MCF 10A (cell line): ENCODE data around the gene RIIAD1. TPM values are rescaled to one million over a fixed set of nuclear protein-coding genes. Genes with fewer than 3 reads are reported as not detected.

Source experiments
- BruUV-seq: library from RNA; stranded (reverse); fragments of 400-500 nt; replicated peaks from 2 replicates; lab custom pipeline; 2021; lab: Mats Ljungman, UMichigan
- CTCF ChIA-PET: fragments of 300-600 bp; sonication (Branson Sonifier 250); formaldehyde crosslinking; extraction: SDS; loops from one replicate; lab custom pipeline; 2021; ENCODE audit warnings: antibody characterized with exemption, inconsistent platforms; lab: Yijun Ruan, JAX
- POLR2A ChIA-PET: fragments of 300-600, 350-650 bp; sonication (Branson Sonifier 250); formaldehyde crosslinking; extraction: SDS; loops from one replicate; lab custom pipeline; 2020; ENCODE audit warnings: antibody characterized with exemption, inconsistent platforms; lab: Yijun Ruan, JAX
- DNase-seq: peaks from one replicate; pipeline ENCODE4 v3.0.0-alpha.2; 2018; ENCODE audit not compliant: unreplicated experiment
- H3K27ac Mint-ChIP-seq: one replicate; pipeline ENCODE4 v1.8.0; 2022; ENCODE audit warnings: mild to moderate bottlenecking, low read depth, mixed read lengths; ENCODE audit not compliant: unreplicated experiment
- H3K27me3 Mint-ChIP-seq: one replicate; pipeline ENCODE4 v1.8.0; 2022; ENCODE audit warnings: mixed read lengths; ENCODE audit not compliant: insufficient read depth, unreplicated experiment
- H3K36me3 Mint-ChIP-seq: one replicate; pipeline ENCODE4 v1.8.0; 2022; ENCODE audit warnings: mild to moderate bottlenecking, moderate library complexity, mixed read lengths; ENCODE audit not compliant: insufficient read depth, unreplicated experiment
- H3K4me1 Mint-ChIP-seq: one replicate; pipeline ENCODE4 v1.8.0; 2022; ENCODE audit warnings: mixed read lengths; ENCODE audit not compliant: insufficient read depth, unreplicated experiment
- H3K4me3 Mint-ChIP-seq: one replicate; pipeline ENCODE4 v1.8.0; 2022; ENCODE audit warnings: mild to moderate bottlenecking, moderate library complexity, mixed read lengths; ENCODE audit not compliant: unreplicated experiment
- H3K9me3 Mint-ChIP-seq: one replicate; pipeline ENCODE4 v1.8.0; 2022; ENCODE audit warnings: mixed read lengths; ENCODE audit not compliant: unreplicated experiment
- intact Hi-C: fragments of 100-400 bp; cut with micrococcal nuclease; formaldehyde crosslinking; loops from 2 replicates; pipeline ENCODE4 v1.14.1; 2022
- total RNA-seq: library from RNA; stranded (reverse); gene quantifications from 2 replicates; pipeline ENCODE4 v1.2.3, GENCODE V29; 2022
- TF ChIP-seq, protein P1 (sequence below): fragments of 200-600 bp; IDR thresholded peaks from one replicate; pipeline ENCODE4 v1.8.0; 2022; ENCODE audit warnings: antibody characterized with exemption, mild to moderate bottlenecking; ENCODE audit not compliant: unreplicated experiment

The RIIAD1 gene
- total RNA-seq, 1 experiment from 2014 or later: not detected

DNA sequence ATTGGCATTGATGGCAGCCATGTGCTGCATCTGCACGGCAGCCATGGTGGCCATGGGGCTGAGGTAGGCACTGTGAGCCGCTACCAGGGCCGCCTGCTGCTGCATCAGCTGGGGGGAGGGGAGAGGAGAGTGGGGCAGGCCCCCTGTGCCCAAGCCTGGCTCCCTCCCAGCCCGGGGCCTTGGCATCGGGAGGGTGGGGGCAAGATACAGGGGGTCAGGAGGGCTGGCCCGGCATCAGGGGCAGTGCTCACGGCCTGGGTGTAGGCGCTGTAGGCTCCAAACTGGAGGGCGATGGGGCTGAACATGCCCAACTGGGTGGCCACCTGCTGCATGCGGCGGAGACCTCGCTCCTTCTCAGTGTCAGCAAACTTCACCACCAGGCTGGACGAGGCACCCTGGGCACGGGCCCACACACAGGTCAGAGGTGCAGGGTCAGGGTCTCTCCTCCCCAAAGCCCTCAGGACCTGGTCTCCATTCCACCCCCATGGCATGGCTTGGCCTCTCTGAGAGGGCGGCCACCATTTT, 13.7 kb upstream of the RIIAD1 start:
- POLR2A ChIA-PET: interaction anchor here (0.6 kb wide), 1 partner anchor 234 kb away, joined by 3 read pairs; no protein-coding TSS in a partner anchor
- CTCF ChIA-PET: interaction anchor here (1.6 kb wide), 1 partner anchor 27 kb away, joined by 5 read pairs; no protein-coding TSS in a partner anchor
- intact Hi-C loops: no loop called here
- no TSS peak for BruUV-seq
- TF ChIP-seq, protein P1, sequence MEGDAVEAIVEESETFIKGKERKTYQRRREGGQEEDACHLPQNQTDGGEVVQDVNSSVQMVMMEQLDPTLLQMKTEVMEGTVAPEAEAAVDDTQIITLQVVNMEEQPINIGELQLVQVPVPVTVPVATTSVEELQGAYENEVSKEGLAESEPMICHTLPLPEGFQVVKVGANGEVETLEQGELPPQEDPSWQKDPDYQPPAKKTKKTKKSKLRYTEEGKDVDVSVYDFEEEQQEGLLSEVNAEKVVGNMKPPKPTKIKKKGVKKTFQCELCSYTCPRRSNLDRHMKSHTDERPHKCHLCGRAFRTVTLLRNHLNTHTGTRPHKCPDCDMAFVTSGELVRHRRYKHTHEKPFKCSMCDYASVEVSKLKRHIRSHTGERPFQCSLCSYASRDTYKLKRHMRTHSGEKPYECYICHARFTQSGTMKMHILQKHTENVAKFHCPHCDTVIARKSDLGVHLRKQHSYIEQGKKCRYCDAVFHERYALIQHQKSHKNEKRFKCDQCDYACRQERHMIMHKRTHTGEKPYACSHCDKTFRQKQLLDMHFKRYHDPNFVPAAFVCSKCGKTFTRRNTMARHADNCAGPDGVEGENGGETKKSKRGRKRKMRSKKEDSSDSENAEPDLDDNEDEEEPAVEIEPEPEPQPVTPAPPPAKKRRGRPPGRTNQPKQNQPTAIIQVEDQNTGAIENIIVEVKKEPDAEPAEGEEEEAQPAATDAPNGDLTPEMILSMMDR: no peak
- H3K4me1 Mint-ChIP-seq: peaks cover 6% of the 10 kb centered on the region
- DNase-seq: no peak
- H3K27me3 Mint-ChIP-seq: no peaks in the 10 kb centered on the region
- peaks cover 4% of the 10 kb centered on the region for H3K36me3 Mint-ChIP-seq
- H3K9me3 Mint-ChIP-seq: no peaks in the 10 kb centered on the region
- no peak overlapping the region for H3K27ac Mint-ChIP-seq
- no peak overlapping the region for H3K4me3 Mint-ChIP-seq

GRCh38 chr1:151708891-151709290, 12.4 kb upstream of the RIIAD1 start:
- Mint-ChIP-seq H3K36me3 (peaks cover 4% of the 10 kb centered on the region), H3K4me1 (peaks cover 12% of the 10 kb centered on the region), H3K27ac (no peak overlapping the region), H3K9me3 (no peaks in the 10 kb centered on the region), H3K4me3 (no peak overlapping the region), H3K27me3 (no peaks in the 10 kb centered on the region)
- TF ChIP-seq, protein P1: no peak
- no TSS peak for BruUV-seq
- DNase-seq: no peak
- CTCF ChIA-PET: interaction anchor here (1.6 kb wide), 1 partner anchor 25 kb away, joined by 5 read pairs; no protein-coding TSS in a partner anchor
- intact Hi-C loops: no loop called here
- POLR2A ChIA-PET: no interaction called here

GRCh38 chr1:151710187-151710840, 11.0 kb upstream of the RIIAD1 start:
- no peaks in the 10 kb centered on the region for H3K9me3 Mint-ChIP-seq
- intact Hi-C loops: no loop called here
- H3K36me3 Mint-ChIP-seq: peaks cover 4% of the 10 kb centered on the region
- ChIA-PET POLR2A (interaction anchor here (0.6 kb wide), 1 partner anchor 184 kb away, joined by 3 read pairs; no protein-coding TSS in a partner anchor), CTCF (interaction anchor here (0.6 kb wide), 1 partner anchor 126 kb away, joined by 3 read pairs; no protein-coding TSS in a partner anchor)
- TF ChIP-seq, protein P1: no peak
- no peak overlapping the region for H3K27ac Mint-ChIP-seq
- DNase-seq: peak; percentile 21
- H3K4me3 Mint-ChIP-seq: no peak overlapping the region
- BruUV-seq: no TSS peak
- peaks cover 15% of the 10 kb centered on the region for H3K4me1 Mint-ChIP-seq
- peaks cover 7% of the 10 kb centered on the region for H3K27me3 Mint-ChIP-seq

- Mint-ChIP-seq H3K4me1 (peaks cover 10% of the 10 kb centered on the region), H3K4me3 (no peak overlapping the region), H3K27ac (no peak overlapping the region), H3K9me3 (no peaks in the 10 kb centered on the region), H3K27me3 (peaks cover 16% of the 10 kb centered on the region), H3K36me3 (peaks cover 4% of the 10 kb centered on the region)
- DNase-seq: no peak
- POLR2A ChIA-PET: interaction anchor here (0.6 kb wide), 1 partner anchor 183 kb away, joined by 3 read pairs; no protein-coding TSS in a partner anchor
- TF ChIP-seq, protein P1: no peak
- BruUV-seq: no TSS peak
- intact Hi-C loops: no loop called here
- CTCF ChIA-PET: interaction anchor here (0.6 kb wide), 1 partner anchor 125 kb away, joined by 3 read pairs; no protein-coding TSS in a partner anchor
Measured at GRCh38 chr1:151711044-151711800, 10.1 kb upstream of the RIIAD1 start.
